HG03432 (cell line): ENCODE measurements around the gene TRIM15.
"Not testable (repeated sequence)": the region's sequence is repeated elsewhere in the genome, so short reads cannot be mapped to it uniquely, and the experiment has no call there.

Experiments used
- ATAC-seq: cut with Tn5 transposase; IDR thresholded peaks from one replicate; pipeline ENCODE4 v1.9.1; 2021; ENCODE audit warnings: mild to moderate bottlenecking, moderate library complexity; ENCODE audit not compliant: unreplicated experiment

Gene TRIM15

DNA sequence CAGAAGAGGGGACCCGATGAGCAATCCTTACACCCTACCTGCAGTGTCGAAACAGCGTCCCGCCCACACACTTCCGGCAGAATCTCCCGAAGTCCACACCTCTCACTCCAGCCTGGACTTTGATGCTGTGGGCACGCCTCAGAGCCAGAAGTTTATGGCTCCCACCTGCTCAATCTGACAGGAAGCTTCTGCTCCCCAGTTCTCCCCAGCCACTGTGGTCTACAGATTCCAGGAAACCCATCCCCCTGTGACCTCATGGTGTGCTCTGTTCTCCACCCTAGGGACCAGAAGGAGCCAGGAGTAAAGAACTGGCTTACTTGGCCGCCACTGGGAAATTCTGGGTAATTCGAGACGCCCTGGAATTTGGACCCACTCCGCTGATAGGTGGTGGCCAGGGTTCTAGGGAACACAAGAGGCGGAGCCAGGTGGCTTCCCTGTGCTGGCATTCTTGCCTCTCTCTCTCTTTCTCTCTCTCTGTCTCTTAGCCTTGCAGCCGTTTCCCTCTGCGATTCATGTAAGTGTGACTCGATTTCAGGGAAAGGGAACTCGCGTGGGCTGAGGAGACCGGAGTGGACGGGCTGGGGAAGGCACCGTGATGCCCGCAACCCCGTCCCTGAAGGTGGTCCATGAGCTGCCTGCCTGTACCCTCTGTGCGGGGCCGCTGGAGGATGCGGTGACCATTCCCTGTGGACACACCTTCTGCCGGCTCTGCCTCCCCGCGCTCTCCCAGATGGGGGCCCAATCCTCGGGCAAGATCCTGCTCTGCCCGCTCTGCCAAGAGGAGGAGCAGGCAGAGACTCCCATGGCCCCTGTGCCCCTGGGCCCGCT lies at the start of gene TRIM15:
TSS of gene TRIM15 (plus strand) at position 457 of the 828 bp plus-strand sequence. CDS start at position 596, 139 bp downstream.
- no peak for ATAC-seq

GRCh38 chr6:30113841-30114240 lies 49.5 kb upstream of the TRIM15 start:
- ATAC-seq: no peak

DNA sequence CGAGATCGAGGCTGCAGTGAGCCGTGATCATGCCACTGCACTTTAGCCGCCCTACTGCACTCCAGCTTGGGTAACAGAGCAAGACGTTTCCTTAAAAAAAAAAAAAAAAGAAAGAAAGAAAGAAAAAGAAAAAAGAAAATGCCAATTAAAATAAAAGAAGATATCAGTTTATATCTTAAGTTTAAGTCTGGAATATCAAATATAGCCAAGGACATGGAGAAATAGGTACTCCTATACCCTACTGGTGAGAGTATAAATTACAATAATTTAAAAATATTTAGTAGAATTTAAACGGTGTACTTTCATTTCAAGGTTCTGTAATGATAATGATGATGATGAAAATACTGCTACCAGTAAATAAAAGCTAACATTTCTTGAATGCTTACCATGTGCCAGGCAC lies 46.6 kb upstream of the TRIM15 start:
- no peak for ATAC-seq

- not testable (repeated sequence) for ATAC-seq
These were observed 44.7 kb upstream of the TRIM15 start for GRCh38 chr6:30118691-30119090.

- no peak for ATAC-seq
These were observed 41.6 kb upstream of the TRIM15 start for GRCh38 chr6:30121446-30122366.

GRCh38 chr6:30122515-30122914 lies 40.8 kb upstream of the TRIM15 start:
- ATAC-seq: no peak

DNA sequence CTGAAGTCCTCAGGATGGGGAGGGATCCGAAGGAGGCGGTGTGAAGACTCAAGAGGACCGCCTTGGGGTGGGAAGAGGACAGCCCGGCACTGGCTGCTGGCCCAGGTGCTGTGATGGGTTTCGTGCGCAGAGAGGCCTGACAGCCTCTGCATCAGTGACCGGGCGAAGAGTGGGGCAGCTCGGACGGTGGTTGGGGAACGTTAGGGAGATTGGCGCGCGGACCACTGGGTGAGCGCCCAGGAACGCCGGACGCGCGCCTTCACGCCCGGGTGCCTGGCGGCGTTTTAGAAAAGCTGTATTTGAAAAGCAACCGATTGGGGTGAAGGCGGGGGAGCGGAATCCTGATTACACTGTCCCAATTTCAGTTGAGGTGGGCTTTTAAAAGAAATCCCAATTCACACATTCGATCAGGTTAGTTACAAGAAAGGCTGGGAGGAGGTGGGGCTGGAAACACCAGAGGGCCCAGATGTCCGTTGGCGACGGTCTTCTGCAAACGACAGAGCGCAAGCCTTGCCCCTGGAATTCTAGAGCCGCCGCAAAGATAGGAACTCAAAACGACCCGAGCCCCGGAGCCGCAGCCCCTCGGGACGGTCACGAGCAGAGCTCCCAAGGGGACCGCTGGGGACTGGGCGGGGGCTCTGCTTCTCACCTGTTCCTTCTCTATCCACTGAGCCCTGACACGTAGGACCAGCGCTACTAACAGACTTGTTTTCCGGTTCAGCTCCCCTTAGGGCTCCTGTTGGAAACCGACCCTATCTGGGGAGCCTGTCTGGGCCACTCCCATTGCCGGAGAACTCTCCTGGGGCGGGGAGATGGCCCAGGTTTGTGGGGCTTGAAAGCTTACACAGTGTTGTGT lies 35.9 kb upstream of the TRIM15 start:
- ATAC-seq: no peak

GRCh38 chr6:30129265-30130178 lies 33.8 kb upstream of the TRIM15 start:
- no peak for ATAC-seq

GRCh38 chr6:30130179-30130679 lies 33.1 kb upstream of the TRIM15 start:
- no peak for ATAC-seq

- ATAC-seq: no peak
These were observed 32.2 kb upstream of the TRIM15 start for GRCh38 chr6:30130887-30131862.

DNA sequence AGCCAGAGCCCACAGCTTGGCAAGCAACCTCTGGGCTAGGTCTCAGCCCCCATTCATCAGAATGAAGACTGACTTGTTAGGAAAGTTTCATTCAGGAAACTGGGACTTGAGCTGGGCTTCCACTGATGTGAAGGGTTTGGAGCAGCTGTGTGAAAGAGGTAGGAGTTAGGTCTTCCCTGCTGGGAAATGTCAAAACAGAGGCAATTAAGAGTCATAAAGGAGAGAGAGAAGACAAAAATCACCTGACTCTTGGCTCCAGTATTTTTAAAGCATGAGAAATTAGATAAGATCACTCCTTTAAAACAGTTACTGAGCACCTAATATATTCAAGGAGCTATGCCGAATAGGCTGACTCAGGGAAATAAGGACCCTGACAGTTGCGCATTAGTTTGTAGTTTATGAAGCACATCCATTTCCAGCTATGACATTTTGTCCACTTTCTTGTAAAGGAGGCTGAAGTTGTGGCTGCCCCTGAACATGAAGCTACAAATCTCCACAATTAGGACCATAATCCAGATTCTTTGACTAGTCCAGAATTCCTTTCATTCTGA lies 31.3 kb upstream of the TRIM15 start:
- ATAC-seq: no peak

DNA sequence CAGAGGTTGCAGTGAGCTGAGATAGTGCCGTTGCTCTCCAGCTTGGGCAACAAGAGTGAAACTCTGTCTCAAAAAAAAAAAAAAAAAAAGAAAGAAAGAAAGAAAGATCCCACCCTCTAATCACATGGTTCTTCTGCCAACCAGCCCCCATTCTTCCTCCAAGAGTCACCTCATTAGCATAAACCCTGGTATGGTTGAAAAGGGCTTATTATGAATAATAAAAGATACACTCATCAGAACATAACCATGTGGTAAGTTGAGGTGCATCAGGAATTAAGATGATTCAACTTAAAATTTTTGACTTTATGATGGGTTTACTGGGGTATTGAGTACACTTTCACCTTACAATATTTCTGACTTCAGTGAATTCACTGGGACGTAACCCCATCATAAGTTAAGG lies 28.2 kb upstream of the TRIM15 start:
- no peak for ATAC-seq

DNA sequence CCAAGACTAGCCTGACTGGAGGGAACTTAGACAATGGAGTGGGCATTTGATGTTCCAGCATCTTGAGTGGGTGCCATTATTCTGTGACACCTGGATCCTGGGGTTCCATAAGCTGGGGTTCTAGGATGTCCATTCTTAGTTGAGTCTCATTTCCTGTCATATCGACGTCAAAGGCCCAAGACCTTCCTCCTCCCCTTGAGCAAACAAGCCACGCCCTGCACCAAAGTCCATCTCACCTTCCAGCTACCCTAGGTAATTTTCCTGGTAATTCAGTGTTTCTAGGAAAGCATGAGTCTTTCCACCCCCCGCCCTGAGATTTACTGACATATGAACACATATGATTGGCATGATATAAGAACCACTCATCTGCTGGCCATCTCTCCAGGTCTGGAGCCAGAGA lies 27.6 kb upstream of the TRIM15 start, which contains the start of gene TRIM40:
TSS of gene TRIM40 (plus strand) at position 384 of the 400 bp plus-strand sequence. CDS start 897 bp downstream, outside the sequence.
- no peak for ATAC-seq

GRCh38 chr6:30136570-30137286 lies 26.6 kb upstream of the TRIM15 start:
- no peak for ATAC-seq

DNA sequence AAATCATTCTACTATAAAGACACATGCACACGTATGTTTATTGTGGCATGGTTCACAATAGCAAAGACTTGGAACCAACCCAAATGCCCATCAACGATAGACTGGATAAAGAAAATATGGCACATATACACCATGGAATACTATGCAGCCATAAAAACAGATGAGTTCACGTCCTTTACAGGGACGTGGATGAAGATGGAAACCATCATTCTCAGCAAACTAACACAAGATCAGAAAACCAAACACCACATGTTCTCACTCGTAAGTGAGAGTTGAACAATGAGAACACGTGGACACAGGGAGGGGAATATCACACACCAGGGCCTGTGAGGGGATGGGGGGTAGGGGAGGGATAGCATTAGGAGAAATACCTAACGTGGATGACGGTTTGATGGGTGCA lies 23.1 kb upstream of the TRIM15 start:
- not testable (repeated sequence) for ATAC-seq

- ATAC-seq: no peak
These were observed 20.7 kb upstream of the TRIM15 start for GRCh38 chr6:30142665-30143064.

- ATAC-seq: no peak
These were observed 19.6 kb upstream of the TRIM15 start for GRCh38 chr6:30143780-30144179.
